Measurements from ENCODE around the gene RRP15. TPM values are rescaled to one million over a fixed set of nuclear protein-coding genes. Genes with fewer than 3 reads are reported as not detected.

The RRP15 gene, protein sequence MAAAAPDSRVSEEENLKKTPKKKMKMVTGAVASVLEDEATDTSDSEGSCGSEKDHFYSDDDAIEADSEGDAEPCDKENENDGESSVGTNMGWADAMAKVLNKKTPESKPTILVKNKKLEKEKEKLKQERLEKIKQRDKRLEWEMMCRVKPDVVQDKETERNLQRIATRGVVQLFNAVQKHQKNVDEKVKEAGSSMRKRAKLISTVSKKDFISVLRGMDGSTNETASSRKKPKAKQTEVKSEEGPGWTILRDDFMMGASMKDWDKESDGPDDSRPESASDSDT
- 24.5 to 27.3 TPM (median 25.7 TPM) in 5 replicates for total RNA-seq (2022; extraction: Qiagen RNA extraction)

GRCh38 chr1:218284917-218285635 lies at the start of gene RRP15:
RRP15 (plus strand) TSS chr1:218285293; CDS start chr1:218285317, 24 bp downstream.

DNA sequence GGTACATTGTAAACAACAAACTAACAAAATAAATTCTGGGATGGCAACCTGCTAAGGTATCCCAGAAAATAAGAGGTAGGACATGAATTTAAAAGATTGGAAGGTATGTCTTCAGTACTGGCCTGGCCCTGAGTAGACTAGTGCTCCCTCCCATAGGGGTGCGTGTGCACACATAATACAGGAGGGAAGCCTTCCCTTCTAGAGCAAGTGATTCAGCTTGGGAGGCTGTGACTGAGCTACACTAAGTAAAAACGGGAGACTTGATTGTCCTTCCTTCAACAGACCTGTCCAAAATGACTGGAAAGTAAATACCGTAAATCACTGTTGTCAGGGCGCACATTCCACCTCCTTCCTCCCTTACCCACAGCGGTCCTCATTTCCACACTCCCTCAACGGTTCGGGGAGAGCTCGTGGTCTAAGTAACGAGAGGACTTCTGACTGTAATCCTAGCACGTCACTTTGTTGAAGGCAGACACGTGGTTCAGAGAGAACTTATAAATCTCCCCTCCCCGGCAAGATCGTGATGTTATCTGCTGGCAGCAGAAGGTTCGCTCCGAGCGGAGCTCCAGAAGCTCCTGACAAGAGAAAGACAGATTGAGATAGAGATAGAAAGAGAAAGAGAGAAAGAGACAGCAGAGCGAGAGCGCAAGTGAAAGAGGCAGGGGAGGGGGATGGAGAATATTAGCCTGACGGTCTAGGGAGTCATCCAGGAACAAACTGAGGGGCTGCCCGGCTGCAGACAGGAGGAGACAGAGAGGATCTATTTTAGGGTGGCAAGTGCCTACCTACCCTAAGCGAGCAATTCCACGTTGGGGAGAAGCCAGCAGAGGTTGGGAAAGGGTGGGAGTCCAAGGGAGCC lies 60.0 kb downstream of the RRP15 start, which contains the start of gene TGFB2:
TGFB2 (plus strand) TSS at position 523 of the 859 bp plus-strand sequence. CDS start 1,366 bp downstream, outside the sequence.

Other genes starting within 250 kb of the RRP15 start
- gene TGFB2, start 60.0 kb downstream of the RRP15 start, total RNA-seq (2022; extraction: Qiagen RNA extraction): 7.9 to 12.7 TPM (median 9.1 TPM) in 5 replicates

All from A549 treated with AZD2906 at 1 μM for 4 hours (cell line).